AG10803 (cell line): Measurements from ENCODE around the gene HDAC10.

ENCODE experiments used
- DNase-seq: peaks from one replicate; pipeline ENCODE4 v3.0.0; 2010; ENCODE audit warnings: low read depth
- H3K4me3 ChIP-seq: 2 replicates; pipeline ENCODE4 v1.5.1; 2011; ENCODE audit warnings: mild to moderate bottlenecking, low read length, control low read depth
- TF ChIP-seq, protein P1 (sequence below): conservative IDR thresholded peaks from 2 replicates; pipeline ENCODE4 v1.5.1; 2011; ENCODE audit warnings: mild to moderate bottlenecking, low read length, control low read depth, inconsistent platforms

Gene HDAC10

DNA sequence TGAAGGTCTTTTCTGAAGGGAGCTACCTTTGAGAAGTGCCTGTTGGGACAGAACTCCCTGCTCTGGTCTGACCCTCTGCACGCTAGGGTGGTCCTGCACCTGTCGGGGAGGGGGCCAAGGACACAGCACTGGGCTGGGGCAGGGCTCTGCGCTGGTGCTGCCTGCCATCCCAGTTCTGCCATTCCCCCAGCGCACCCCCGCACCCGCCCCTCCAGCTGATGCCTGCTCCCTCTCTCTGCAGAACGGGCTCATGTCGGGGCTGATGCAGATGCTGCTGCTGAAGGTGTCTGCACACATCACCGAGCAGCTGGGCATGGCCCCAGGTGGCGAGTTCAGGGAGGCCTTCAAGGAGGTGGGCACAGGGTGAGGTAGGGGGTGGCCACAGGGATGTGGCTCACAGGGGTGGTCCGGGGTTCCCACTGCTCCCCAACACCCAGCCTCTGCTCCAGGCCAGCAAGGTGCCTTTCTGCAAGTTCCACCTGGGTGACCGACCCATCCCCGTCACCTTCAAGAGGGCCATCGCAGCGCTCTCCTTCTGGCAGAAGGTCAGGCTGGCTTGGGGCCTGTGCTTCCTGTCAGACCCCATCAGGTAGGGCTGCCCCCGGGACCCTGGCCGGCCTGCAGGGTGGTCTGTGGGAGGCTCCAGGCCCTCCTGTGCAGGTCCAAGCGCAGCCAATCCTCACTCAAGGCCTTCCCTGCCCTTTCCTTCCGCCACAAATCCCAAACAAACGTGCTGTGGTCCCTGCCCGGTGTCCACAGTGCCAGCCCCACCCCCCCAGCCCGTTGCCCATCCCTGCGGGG lies 53.9 kb downstream of the HDAC10 start:
- TF ChIP-seq, protein P1, sequence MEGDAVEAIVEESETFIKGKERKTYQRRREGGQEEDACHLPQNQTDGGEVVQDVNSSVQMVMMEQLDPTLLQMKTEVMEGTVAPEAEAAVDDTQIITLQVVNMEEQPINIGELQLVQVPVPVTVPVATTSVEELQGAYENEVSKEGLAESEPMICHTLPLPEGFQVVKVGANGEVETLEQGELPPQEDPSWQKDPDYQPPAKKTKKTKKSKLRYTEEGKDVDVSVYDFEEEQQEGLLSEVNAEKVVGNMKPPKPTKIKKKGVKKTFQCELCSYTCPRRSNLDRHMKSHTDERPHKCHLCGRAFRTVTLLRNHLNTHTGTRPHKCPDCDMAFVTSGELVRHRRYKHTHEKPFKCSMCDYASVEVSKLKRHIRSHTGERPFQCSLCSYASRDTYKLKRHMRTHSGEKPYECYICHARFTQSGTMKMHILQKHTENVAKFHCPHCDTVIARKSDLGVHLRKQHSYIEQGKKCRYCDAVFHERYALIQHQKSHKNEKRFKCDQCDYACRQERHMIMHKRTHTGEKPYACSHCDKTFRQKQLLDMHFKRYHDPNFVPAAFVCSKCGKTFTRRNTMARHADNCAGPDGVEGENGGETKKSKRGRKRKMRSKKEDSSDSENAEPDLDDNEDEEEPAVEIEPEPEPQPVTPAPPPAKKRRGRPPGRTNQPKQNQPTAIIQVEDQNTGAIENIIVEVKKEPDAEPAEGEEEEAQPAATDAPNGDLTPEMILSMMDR = no peak
- no peak overlapping the region for H3K4me3 ChIP-seq
- DNase-seq = no peak

DNA sequence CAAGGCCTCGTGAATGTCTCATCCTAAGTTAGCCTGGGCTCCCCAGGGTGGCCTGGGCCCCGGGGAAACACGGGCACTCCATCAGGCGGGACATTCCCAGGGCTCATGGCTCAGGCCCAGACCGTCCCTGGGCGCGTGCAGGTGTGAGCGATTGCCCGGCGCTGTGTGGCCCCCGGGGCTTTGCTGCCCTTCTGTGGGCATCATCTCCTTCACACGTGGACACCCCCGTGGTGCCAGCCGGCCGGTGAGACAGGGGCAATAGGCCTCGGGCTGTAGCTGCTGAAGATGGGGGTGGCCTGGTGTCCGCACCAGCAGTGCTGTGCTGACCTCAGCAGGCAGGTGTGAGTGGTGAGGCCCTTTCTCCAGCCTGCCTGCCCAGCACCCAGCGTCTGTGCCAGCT lies 54.8 kb downstream of the HDAC10 start:
- no peak for DNase-seq
- no peak overlapping the region for H3K4me3 ChIP-seq
- TF ChIP-seq, protein P1 = no peak
